ENCODE results near the gene AIFM2.
"Not testable (repeated sequence)": the region's sequence is repeated elsewhere in the genome, so short reads cannot be mapped to it uniquely, and the experiment has no call there.

Gene AIFM2

GRCh38 chr10:70090951-70091350 is 41.7 kb downstream of the AIFM2 start:
- no peak for DNase-seq

DNA sequence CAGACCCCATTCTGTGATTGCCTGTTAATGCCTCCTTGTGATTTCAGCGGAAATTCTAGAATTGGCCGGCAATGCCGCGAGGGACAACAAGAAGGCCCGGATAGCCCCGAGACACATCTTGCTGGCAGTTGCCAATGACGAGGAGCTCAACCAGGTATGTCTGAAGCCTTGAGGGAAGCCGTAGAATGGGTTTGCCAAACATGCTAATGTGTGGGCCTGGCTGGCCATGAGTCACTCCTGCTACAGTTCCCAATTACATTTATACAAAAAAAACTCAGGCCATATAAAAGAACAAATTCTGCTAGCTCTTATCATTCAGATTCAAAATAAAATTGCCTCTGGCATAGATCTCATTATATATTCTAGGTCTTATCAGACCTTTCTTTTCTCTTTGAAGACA is 42.6 kb downstream of the AIFM2 start:
- DNase-seq = no peak

DNA sequence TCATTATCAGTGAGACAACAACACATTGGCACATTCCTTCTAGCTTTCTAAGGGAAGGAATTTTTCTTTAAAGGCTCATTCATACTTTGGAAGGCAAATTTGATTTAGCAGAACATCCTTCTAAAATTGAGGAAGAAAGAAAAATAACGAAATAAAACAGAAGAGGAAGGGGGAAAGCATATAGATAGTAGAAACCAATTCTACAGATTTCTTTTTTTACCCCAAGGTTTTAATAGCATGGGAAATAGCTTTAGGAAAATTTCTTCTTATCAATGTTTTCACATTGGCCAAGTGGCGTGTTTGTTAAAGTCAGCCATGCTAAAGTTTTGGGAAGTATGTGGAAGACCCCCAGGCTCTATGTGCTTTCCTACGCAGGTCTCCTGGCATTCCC is 44.3 kb downstream of the AIFM2 start:
- no peak for DNase-seq

- no peak for DNase-seq
Measured at GRCh38 chr10:70087616-70088307, 44.9 kb downstream of the AIFM2 start.

GRCh38 chr10:70085975-70086613 is 46.5 kb downstream of the AIFM2 start:
- DNase-seq = no peak

DNA sequence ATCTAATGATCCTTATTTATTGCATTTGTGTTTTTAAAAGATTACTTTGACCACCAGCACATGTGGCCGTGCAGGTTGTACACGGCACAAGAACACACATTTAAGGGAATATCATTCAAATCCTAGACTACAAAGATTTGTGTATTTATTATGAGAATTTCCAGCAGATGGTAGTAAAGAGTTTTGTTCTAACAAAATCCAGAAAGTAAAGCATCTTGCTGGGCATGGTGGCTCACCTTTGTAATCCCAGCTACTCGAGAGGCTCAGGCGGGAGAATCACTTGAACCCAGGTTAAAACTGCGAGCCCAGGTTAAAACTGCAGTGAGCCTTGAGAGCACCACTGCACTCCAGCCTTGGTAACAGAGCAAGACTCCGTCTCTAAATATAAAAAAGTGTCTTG is 48.4 kb downstream of the AIFM2 start:
- no peak for DNase-seq

DNA sequence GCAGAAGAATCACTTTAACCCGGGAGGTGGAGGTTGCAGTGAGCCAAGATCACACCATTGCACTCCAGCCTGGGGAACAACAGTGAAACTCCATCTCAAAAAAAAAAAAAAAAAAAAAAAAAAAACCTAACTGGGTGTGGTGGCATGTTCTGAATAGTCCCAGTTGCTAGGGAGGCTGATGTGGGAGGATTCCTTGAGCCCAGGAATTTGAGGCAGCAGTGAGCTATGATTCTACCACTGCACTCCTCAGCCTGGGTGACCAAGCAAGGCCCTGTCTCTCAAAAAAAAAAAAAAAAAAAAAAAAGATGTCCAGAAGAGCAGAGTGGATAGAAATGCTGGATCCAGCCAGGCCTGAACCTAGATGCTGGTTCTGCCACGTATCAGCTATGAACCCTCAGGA is 51.8 kb downstream of the AIFM2 start:
- not testable (repeated sequence) for DNase-seq

- no peak for DNase-seq
Measured at GRCh38 chr10:70078937-70079336, 53.7 kb downstream of the AIFM2 start.

GRCh38 chr10:70078329-70078728 is 54.3 kb downstream of the AIFM2 start:
- no peak for DNase-seq

GRCh38 chr10:70074971-70075370 is 57.7 kb downstream of the AIFM2 start:
- DNase-seq = no peak

DNA sequence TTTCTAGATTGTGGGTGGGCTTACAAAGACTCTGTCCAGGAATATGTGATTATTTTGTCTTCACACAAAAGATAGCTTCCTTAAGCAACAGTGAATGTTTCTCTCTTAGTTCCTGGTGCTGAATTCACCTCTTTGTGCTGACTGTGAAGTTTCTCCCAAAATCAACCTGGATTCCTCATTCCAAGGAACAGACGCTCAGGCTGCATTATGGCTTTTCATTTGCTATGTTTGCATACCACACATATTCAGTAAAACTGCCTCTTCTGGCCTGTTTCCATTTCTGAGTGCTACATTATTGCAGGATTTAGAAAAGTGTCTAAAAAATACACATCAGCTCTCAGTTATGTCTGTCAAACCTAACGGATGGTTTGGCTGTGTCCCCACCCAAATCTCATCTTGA is 58.5 kb downstream of the AIFM2 start:
- DNase-seq = no peak

DNA sequence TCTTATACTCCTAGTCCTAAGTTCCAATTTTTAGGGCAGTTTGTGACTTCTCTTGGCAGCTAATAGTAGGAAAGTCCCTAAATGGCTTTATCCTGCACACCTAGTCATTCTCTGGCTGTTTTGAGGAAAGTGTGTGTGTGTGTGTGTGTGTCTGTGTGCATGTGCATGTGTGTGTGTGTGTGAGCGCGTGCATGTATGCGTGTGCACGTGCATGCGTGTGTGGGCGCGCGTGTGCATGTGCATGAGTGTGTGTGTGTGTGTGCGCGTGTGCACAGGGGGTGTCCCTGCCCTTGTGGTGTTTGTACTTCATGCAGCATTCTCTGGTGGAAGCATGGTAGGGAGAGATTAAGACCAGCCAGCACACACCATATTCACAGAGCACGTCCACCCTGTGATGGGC is 61.8 kb downstream of the AIFM2 start:
- no peak for DNase-seq

- DNase-seq = no peak
Measured at GRCh38 chr10:70069346-70069745, 63.3 kb downstream of the AIFM2 start.

- no peak for DNase-seq
Measured at GRCh38 chr10:70068925-70069324, 63.7 kb downstream of the AIFM2 start.

- DNase-seq = no peak
Measured at GRCh38 chr10:70067586-70067985, 65.0 kb downstream of the AIFM2 start.

GRCh38 chr10:70066190-70066589 is 66.4 kb downstream of the AIFM2 start:
- DNase-seq = no peak

DNA sequence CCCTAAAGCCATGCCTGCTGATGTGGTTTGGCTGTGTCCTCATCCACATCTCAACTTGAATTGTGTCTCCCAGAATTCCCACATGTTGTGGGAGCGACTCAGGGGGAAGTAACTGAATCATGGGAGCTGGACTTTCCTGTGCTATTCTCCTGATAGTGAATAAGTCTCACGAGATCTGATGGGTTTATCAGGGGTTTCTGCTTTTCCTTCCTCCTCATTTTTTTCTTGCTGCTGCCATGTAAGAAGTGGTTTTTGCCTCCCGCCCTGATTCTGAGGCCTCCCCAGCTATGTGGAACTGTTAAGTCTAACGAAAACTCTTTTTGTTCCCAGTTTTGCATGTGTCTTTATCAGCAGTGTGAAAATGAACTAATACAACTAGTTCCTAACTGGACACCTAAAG is 68.1 kb downstream of the AIFM2 start:
- no peak for DNase-seq

DNA sequence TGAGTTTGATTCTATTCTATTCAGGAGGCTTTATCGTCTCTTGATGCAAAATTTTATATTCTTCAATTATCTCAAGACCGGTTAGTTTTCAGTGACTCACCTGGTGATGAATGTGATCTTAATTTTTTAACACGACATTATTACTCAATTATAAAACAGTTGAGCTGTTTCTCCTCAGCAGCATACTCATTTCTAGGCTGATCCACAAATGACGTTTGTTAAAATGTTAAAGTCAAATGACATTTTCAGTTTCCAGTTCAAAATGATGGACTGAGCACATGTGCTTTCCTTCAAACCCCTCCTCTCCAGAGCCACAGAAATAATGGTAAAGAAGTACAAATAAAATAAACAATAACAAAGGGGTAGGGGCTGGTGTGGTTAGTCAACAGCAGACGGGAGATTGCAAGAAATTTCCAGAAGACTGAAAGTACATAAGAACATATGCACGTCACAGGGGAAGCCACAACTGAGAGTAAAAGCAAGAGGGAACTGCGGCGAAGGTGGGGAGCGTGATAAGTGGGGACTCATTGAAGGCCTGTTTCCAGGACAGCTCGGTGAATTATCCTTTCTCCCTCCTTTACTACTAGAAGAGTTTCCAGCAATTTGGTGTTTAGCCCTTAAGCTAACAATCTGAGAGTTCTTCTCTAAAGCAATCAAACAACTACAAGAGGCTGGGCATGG is 69.1 kb downstream of the AIFM2 start:
- DNase-seq = no peak

Data from NCI-H1930 (cell line).